K562 (cell line): ENCODE results near the gene FYB1. TPM values are rescaled to one million over a fixed set of nuclear protein-coding genes. Genes with fewer than 3 reads are reported as not detected.

Experiments used
- ARNT ChIP-seq, 2 experiments: fragments of 450-650 bp; IDR thresholded peaks; 2 replicates each; pipeline ENCODE4 v1.6.1; 2016; ENCODE audit warnings: mild to moderate bottlenecking in 1 of 2
- HDAC6 ChIP-seq: IDR thresholded peaks from 2 replicates; pipeline ENCODE4 v1.6.1; 2012; ENCODE audit warnings: low read depth, mild to moderate bottlenecking, control low read depth, inconsistent platforms, low read length, moderate library complexity
- TFAM ChIP-seq: fragments of 250-450 bp; sonication (Bioruptor Pico); conservative IDR thresholded peaks from 2 replicates; pipeline ENCODE4 v1.5.0; 2021; ENCODE audit warnings: mild to moderate bottlenecking, moderate library complexity
- ZNF79 ChIP-seq: fragments of 250-450 bp; sonication (Bioruptor Pico); IDR thresholded peaks from 2 replicates; pipeline ENCODE4 v1.4.0; 2020; ENCODE audit warnings: low read depth, mild to moderate bottlenecking, moderate library complexity
- polyA plus RNA-seq, 8 experiments: library from polyadenylated mRNA; depleted of rRNA in 4 of 8; stranded (reverse) in 5 of 8; unstranded in 3 of 8; fragments of >200 nt; fragmentation: Nextera tagmentation in 2 of 8; fragmentation: Illumina TruSeq in 1 of 8; extraction: Ambion mirVana in 2 of 8; extraction: Trizol in 1 of 8; gene quantifications; 2 replicates each; pipeline versions ENCODE4 v1.2.1 to v1.2.3, GENCODE V29; 2011 to 2014; ENCODE audit warnings: inconsistent platforms in 1 of 8, missing spikeins in 1 of 8
- total RNA-seq, 7 experiments: library from RNA; depleted of rRNA in 6 of 7; stranded (reverse); fragments of >200 nt in 6 of 7; fragmentation: Illumina TruSeq in 2 of 7; extraction: Trizol in 2 of 7; gene quantifications; 2 replicates each; pipeline versions ENCODE4 v1.2.1 to v1.2.3, GENCODE V29; 2011 to 2021; ENCODE audit warnings: low replicate concordance in 1 of 7
- TF ChIP-seq, protein P1 (sequence below): fragments of 450-650 bp; IDR thresholded peaks from 2 replicates; pipeline ENCODE4 v1.6.1; 2016; ENCODE audit warnings: mild to moderate bottlenecking, moderate library complexity
- TF ChIP-seq, protein P2 (sequence below), 2 experiments: fragments of 450-650 bp; formaldehyde crosslinking in 1 of 2; IDR thresholded peaks; 2 replicates each; pipeline versions ENCODE4 v1.4.0 to v1.6.1; 2014 to 2020; ENCODE audit warnings: mild to moderate bottlenecking in 2 of 2, borderline replicate concordance in 1 of 2, low read depth in 1 of 2

FYB1 gene
- total and polyA plus RNA-seq, 9 of the 15 experiments (the other 6 are each of a cell fraction or from before 2014, with no cell fraction given), result 4.7 to 31.5 (median 9.7) TPM

DNA sequence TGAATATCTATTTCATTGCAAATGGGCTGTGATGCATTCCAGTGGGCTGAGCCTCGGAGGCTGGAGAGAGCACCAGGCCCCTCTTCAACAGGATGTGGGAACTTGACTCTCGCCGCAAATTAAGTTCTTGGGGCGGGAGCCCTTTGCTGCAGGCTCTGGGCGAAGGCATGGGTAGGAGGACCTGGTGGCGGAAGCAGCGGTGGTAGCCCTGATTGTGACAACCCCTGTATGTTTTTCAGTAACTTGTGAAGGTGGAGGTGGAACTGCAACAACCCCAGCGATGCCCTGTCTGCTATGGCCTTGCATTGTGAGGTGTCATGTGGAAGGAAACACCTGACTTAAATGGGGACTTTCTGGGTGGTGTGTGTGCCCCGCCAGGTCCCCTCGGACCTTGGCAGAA is 9.4 kb downstream of the FYB1 start (continued):
- TF ChIP-seq, protein P1, sequence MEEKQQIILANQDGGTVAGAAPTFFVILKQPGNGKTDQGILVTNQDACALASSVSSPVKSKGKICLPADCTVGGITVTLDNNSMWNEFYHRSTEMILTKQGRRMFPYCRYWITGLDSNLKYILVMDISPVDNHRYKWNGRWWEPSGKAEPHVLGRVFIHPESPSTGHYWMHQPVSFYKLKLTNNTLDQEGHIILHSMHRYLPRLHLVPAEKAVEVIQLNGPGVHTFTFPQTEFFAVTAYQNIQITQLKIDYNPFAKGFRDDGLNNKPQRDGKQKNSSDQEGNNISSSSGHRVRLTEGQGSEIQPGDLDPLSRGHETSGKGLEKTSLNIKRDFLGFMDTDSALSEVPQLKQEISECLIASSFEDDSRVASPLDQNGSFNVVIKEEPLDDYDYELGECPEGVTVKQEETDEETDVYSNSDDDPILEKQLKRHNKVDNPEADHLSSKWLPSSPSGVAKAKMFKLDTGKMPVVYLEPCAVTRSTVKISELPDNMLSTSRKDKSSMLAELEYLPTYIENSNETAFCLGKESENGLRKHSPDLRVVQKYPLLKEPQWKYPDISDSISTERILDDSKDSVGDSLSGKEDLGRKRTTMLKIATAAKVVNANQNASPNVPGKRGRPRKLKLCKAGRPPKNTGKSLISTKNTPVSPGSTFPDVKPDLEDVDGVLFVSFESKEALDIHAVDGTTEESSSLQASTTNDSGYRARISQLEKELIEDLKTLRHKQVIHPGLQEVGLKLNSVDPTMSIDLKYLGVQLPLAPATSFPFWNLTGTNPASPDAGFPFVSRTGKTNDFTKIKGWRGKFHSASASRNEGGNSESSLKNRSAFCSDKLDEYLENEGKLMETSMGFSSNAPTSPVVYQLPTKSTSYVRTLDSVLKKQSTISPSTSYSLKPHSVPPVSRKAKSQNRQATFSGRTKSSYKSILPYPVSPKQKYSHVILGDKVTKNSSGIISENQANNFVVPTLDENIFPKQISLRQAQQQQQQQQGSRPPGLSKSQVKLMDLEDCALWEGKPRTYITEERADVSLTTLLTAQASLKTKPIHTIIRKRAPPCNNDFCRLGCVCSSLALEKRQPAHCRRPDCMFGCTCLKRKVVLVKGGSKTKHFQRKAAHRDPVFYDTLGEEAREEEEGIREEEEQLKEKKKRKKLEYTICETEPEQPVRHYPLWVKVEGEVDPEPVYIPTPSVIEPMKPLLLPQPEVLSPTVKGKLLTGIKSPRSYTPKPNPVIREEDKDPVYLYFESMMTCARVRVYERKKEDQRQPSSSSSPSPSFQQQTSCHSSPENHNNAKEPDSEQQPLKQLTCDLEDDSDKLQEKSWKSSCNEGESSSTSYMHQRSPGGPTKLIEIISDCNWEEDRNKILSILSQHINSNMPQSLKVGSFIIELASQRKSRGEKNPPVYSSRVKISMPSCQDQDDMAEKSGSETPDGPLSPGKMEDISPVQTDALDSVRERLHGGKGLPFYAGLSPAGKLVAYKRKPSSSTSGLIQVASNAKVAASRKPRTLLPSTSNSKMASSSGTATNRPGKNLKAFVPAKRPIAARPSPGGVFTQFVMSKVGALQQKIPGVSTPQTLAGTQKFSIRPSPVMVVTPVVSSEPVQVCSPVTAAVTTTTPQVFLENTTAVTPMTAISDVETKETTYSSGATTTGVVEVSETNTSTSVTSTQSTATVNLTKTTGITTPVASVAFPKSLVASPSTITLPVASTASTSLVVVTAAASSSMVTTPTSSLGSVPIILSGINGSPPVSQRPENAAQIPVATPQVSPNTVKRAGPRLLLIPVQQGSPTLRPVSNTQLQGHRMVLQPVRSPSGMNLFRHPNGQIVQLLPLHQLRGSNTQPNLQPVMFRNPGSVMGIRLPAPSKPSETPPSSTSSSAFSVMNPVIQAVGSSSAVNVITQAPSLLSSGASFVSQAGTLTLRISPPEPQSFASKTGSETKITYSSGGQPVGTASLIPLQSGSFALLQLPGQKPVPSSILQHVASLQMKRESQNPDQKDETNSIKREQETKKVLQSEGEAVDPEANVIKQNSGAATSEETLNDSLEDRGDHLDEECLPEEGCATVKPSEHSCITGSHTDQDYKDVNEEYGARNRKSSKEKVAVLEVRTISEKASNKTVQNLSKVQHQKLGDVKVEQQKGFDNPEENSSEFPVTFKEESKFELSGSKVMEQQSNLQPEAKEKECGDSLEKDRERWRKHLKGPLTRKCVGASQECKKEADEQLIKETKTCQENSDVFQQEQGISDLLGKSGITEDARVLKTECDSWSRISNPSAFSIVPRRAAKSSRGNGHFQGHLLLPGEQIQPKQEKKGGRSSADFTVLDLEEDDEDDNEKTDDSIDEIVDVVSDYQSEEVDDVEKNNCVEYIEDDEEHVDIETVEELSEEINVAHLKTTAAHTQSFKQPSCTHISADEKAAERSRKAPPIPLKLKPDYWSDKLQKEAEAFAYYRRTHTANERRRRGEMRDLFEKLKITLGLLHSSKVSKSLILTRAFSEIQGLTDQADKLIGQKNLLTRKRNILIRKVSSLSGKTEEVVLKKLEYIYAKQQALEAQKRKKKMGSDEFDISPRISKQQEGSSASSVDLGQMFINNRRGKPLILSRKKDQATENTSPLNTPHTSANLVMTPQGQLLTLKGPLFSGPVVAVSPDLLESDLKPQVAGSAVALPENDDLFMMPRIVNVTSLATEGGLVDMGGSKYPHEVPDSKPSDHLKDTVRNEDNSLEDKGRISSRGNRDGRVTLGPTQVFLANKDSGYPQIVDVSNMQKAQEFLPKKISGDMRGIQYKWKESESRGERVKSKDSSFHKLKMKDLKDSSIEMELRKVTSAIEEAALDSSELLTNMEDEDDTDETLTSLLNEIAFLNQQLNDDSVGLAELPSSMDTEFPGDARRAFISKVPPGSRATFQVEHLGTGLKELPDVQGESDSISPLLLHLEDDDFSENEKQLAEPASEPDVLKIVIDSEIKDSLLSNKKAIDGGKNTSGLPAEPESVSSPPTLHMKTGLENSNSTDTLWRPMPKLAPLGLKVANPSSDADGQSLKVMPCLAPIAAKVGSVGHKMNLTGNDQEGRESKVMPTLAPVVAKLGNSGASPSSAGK, result no peak
- TF ChIP-seq HDAC6, result no peak
- TF ChIP-seq, protein P2, sequence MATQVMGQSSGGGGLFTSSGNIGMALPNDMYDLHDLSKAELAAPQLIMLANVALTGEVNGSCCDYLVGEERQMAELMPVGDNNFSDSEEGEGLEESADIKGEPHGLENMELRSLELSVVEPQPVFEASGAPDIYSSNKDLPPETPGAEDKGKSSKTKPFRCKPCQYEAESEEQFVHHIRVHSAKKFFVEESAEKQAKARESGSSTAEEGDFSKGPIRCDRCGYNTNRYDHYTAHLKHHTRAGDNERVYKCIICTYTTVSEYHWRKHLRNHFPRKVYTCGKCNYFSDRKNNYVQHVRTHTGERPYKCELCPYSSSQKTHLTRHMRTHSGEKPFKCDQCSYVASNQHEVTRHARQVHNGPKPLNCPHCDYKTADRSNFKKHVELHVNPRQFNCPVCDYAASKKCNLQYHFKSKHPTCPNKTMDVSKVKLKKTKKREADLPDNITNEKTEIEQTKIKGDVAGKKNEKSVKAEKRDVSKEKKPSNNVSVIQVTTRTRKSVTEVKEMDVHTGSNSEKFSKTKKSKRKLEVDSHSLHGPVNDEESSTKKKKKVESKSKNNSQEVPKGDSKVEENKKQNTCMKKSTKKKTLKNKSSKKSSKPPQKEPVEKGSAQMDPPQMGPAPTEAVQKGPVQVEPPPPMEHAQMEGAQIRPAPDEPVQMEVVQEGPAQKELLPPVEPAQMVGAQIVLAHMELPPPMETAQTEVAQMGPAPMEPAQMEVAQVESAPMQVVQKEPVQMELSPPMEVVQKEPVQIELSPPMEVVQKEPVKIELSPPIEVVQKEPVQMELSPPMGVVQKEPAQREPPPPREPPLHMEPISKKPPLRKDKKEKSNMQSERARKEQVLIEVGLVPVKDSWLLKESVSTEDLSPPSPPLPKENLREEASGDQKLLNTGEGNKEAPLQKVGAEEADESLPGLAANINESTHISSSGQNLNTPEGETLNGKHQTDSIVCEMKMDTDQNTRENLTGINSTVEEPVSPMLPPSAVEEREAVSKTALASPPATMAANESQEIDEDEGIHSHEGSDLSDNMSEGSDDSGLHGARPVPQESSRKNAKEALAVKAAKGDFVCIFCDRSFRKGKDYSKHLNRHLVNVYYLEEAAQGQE (IDR thresholded peaks at IDR 0.05; ENCODE audit: borderline replicate concordance), result no peak
- TF ChIP-seq, protein P2 (CRISPR knock-in tag; IDR thresholded peaks at IDR 0.05; ENCODE audit: low read depth), result no peak
- no peak for TF ChIP-seq ARNT (IDR thresholded peaks at IDR 0.05)
- no peak for TF ChIP-seq TFAM (CRISPR knock-in tag)
- no peak for TF ChIP-seq ZNF79 (CRISPR knock-in tag)
